Measurements from ENCODE around the gene METTL25B.

Gene METTL25B

GRCh38 chr1:156727926-156728598 is at the start of gene METTL25B:
Gene METTL25B (plus strand): TSS chr1:156728469. CDS start chr1:156729105, 636 bp downstream.
- peak in 1 of 2 donors; percentile 69 for DNase-seq (ENCODE audit: low read depth in 2 of 2)

DNA sequence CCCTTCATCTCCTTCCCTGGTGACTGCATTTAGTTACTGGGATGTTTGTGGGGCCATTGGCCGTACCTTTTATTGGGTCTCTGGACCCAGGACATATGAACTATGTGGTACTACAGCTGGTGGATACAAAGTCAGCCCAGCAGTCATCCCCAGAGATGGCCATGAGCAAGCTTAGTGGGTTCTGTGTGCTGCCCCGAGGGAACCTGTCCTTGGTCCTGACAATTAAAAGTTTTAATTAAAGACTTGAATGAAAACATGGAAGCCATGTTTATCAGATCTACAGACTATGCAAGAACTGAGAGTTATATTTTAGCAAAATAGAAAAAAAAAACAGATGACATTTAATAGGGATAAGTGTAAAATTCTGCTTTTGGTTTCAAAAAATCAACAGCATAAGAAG is 48.2 kb upstream of the METTL25B start:
- DNase-seq (ENCODE audit: low read depth in 2 of 2) = no peak

- DNase-seq (ENCODE audit: low read depth in 2 of 2) = no peak
These were observed 46.9 kb upstream of the METTL25B start for GRCh38 chr1:156681196-156681960.

DNA sequence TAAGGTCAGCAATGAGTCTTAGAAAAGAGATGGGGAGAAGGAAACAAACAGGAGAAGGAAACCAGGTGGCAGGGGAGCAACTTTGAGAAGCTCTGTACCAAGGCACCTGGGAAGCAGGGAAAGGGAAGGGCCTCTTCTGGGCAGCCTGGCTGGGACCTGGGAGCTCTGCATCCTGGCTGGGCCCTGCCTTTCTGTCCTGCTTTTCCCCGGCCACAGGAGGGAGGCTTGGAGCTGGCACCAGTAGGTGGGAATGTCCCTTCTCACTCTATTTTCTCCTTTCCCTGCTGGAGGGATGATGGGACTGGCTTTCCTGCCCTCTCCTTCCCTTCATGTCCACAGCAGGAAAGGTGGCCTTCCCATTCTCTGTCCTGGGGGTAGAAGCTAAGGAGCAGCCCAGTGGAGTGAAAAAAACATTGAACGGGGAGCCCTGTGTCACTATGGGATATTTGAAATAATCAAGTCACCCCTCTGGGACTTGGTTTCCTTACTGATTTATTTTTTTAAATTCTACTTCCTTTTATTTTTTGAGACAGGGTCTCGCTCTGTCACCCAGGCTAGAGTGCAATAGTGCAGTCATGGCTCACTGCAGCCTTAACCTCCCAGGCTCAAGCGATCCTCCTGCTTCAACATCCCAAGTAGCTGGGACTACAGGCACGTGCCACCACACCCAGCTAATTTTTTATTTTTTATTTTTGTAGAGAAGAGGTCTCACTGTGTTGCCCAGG is 45.9 kb upstream of the METTL25B start:
- no peak for DNase-seq (ENCODE audit: low read depth in 2 of 2)

DNA sequence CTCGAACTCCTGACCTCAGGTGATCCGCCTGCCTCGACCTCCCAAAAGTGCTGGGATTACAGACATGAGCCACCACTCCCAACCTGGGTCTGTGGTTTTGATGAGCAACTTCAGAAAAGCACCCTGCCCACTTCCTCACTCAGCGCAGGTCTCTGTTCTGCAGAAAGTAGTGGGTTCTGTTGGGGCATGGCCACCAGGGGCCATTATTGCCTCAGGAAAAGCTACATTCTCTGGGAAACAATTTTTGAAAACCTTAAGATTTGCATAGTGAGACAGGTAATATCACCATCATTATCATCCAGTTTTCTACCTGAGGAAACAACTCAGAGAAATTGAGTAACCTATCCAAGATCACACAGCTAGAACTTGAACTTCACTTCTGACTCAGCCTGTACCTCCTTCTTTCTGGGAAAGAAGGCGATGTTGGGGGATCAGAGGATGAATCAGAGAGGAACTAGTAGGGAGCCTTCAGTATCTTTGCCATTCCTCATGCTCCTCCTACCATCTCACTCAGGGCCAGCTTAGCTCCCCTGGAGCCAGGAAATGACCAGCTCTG is 44.0 kb upstream of the METTL25B start:
- no peak for DNase-seq (ENCODE audit: low read depth in 2 of 2)

DNA sequence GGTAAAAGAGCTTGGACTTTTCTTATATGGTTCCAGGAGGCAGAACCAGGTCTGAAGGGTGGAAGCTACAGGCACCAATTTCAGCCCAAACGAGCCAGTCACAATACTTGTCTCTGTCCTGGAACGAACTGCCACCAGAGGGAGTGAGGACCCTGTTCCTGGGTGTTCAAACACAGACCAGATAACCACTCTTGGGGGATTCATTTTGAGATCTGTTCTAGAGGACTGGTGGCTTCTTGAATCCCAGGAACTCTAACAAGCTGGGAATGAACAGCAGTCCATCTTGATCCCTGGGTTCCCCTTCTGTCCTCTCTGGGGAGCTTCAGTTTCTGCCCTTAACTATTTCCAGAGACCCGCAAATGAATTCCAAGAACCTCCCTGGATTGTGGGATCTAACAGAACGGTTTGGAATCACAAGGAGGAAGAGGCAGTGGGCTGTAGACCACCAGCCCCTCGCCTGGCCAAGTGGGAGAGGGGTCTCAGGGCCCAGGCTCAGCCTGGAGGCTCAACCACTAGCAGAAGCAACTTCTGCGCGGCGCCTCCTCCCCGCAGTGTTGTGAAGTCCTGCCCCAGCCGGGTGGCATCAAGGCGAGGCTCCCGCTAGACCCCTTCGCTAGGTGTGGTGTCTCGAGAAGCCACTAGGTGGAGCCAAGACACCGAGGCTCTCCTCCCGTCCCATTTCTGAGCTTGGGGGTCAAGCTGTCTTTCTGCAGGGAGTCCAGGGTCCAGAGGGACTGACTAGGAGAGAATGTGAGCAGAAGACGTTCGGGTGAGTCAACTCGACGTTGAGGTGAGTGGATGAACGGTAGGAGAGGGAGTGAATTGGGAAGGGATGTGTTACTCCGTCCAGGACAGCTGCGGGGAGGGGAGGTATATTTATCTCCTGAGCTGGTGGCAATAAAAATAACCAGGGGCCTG is 39.0 kb upstream of the METTL25B start:
- DNase-seq (ENCODE audit: low read depth in 2 of 2) = peak; percentile 58 to 62

DNA sequence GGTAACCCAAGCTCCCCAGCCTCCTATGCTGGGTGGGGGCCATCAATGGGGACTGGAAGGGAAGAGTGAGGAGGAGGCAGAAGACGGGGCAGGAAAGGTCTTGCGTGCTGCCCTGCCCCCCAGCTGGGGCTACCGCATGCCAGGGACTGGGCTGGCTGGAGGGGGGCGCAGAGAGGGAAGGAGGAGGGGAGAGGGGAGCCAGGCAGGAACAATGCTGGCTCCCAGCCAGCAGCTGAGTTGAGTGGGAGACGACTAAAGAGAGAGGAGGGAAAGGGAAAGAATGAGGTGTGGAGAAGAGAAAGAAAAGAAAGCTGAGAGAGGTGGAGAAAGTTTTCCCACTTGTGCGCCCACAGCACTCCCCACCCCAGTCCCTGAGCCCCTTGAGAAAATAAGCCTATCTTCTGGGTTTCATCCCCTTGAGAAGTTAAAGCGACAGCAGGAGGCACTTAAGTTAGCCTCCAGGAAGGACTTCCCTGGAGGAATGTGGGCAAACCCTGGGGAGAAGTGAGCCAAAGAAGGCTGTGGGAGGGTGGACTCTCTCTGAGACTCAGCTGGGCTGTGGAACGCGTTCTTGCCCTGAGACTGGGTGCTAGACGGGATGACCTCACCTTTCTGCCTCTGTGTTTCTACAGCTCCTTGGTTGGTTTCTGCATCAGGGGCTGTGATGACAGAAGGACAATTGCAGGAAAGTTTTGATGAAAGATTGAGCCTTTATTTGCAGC is 38.2 kb upstream of the METTL25B start:
- DNase-seq (ENCODE audit: low read depth in 2 of 2) = no peak

DNA sequence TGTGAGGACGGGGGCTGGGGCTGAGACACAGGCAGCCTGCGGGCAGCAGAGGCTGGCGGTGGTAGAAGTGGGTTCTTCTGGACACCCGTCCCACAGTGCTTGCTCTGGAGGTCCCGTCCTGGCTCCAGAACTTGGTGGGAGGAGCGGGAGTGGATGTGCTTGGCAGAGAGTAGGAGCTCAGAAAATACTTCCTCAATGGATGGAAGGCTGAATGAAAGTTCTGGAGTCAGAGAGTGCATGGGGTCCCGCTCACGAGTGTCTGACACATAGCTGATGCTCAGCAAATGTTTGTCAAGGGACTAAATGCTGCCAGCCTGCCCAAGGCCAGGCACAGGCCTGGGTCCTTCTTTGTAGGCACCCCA is 37.6 kb upstream of the METTL25B start:
- DNase-seq (ENCODE audit: low read depth in 2 of 2) = no peak

GRCh38 chr1:156691191-156691590 is 37.1 kb upstream of the METTL25B start:
- DNase-seq (ENCODE audit: low read depth in 2 of 2) = no peak

DNA sequence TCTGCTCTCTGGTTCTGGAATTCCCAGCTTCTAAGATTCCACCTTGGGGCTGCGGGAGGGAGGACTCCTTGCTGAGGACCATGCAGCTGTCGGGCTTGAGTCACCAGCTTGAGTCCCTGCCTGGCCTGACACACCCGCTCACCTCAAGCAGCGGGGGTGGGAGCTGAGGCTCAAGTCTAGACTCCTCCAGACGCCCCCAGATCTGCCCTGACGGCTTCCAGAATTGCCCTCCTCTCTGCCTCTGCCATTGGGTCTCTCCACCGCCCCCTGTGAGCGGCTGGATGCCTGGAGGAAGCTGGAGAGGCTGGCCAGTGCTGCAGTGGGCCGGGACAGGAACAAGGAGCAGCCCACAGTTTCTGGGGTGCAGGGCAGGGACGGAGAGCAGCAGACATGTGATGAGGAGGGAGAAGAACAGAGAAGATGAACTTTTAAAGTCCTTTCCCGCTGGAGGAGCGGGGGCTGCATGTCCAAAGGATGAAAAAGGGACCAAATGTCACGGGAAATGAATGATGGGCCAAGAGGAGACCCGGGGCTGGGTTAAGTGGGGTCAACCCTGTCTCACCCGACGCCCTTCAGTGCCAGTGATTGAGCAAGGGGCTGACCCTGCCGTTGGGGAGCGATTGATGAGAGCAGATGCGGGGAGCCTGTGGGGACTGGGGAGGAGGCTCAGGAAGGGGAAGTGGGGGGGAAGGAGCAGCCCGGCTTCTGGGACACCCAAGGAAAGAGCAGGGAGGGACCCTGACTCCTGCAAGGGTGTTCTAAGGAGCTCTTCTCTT is 36.4 kb upstream of the METTL25B start:
- DNase-seq (ENCODE audit: low read depth in 2 of 2) = no peak

DNA sequence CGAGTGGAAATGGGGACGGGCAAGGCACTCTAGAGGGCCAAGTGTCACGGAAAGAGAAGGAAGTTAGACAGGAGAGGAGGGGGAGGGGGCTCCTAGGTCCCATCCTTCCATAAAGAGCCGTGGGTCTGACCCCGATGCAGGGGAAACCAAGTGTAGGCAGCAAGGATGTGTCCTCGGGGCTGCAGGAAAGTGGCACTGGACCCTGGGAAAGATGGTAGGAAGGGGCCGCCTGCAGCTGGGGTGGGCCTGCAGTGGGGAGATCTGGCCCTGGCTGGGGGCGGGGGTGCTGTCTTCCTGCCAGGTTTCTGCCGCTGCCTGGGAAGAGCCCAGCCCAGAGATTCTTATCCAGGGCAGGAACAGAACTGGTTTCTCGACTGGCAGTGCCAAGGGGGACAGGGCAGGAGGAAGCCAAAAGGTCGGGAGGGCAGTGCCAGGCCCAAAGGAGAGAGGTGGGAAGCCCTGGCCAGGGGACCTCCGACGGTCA is 35.8 kb upstream of the METTL25B start:
- no peak for DNase-seq (ENCODE audit: low read depth in 2 of 2)

- DNase-seq (ENCODE audit: low read depth in 2 of 2) = no peak
These were observed 35.1 kb upstream of the METTL25B start for GRCh38 chr1:156692925-156693847.

GRCh38 chr1:156693848-156694689 is 34.2 kb upstream of the METTL25B start:
- DNase-seq (ENCODE audit: low read depth in 2 of 2) = no peak

- no peak for DNase-seq (ENCODE audit: low read depth in 2 of 2)
These were observed 33.6 kb upstream of the METTL25B start for GRCh38 chr1:156694690-156694962.

- no peak for DNase-seq (ENCODE audit: low read depth in 2 of 2)
These were observed 31.5 kb upstream of the METTL25B start for GRCh38 chr1:156696755-156697154.

DNA sequence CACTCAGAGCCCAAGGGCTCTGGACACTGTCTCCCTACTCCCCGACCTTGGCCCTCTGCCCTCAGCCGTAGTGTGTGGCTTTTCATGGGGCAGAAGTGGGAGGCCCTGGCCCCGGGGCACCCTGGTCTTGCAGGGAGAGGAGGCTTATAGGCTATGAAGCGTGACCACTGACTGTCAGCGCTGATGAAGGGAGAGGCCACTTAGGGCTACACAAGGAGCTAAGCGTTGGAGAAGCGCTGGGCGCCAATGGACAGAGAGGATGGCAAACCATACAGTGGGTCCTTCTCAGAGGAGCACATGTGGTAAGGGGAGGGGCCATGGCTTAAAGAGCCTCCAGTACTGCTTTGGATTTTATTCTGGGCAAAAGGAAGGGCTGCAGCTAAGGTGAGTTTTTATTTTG is 30.8 kb upstream of the METTL25B start:
- no peak for DNase-seq (ENCODE audit: low read depth in 2 of 2)

- no peak for DNase-seq (ENCODE audit: low read depth in 2 of 2)
These were observed 29.3 kb upstream of the METTL25B start for GRCh38 chr1:156698995-156699394.

Data from stimulated activated CD8-positive, alpha-beta memory T cell treated with anti-CD3 and anti-CD28 coated beads, Interleukin-7, amount 100 ng/mL, for 4 hours (primary cell).